Peyer's patch (tissue), 4 donors: ENCODE results near the gene ATG4B.

Experiments used
- POLR2A ChIP-seq, 2 donors: fragments of 450-650 bp; IDR thresholded peaks; one replicate each; pipeline ENCODE4 v1.5.1; 2017; ENCODE audit warnings: antibody characterized with exemption in 2 of 2, mild to moderate bottlenecking in 2 of 2, moderate library complexity in 2 of 2
- TF ChIP-seq, protein P1 (sequence below), 6 experiments: fragments of 450-650 bp in 4 of 6; fragments of 200-600 bp in 2 of 6; sonication (generic) in 1 of 6; IDR thresholded peaks; one replicate each; pipeline ENCODE4 v1.5.1; 2017 to 2019; ENCODE audit warnings: antibody characterized with exemption in 6 of 6, mild to moderate bottlenecking in 3 of 6, moderate library complexity in 1 of 6

DNA sequence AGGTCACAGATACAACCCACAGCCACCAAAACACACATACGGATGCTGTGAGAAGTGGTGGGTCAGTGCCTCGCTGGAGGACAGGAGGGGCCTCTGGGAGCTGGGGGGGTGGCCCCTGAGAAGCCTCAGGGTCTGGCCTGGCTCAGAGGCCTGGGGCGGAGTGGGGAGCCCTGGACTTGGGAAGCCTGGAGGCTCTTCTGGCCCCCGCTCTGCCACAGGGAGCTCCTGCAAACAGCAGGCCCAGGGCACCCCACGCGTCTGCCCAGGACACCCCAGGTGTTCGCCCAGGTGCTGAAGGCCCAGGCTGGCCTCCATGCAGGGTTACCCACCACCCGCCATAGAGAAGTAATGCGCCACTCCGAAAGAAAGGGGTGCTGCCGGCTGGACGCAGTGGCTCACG, 26.4 kb upstream of the ATG4B start:
- TF ChIP-seq, protein P1, sequence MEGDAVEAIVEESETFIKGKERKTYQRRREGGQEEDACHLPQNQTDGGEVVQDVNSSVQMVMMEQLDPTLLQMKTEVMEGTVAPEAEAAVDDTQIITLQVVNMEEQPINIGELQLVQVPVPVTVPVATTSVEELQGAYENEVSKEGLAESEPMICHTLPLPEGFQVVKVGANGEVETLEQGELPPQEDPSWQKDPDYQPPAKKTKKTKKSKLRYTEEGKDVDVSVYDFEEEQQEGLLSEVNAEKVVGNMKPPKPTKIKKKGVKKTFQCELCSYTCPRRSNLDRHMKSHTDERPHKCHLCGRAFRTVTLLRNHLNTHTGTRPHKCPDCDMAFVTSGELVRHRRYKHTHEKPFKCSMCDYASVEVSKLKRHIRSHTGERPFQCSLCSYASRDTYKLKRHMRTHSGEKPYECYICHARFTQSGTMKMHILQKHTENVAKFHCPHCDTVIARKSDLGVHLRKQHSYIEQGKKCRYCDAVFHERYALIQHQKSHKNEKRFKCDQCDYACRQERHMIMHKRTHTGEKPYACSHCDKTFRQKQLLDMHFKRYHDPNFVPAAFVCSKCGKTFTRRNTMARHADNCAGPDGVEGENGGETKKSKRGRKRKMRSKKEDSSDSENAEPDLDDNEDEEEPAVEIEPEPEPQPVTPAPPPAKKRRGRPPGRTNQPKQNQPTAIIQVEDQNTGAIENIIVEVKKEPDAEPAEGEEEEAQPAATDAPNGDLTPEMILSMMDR (IDR thresholded peaks at IDR 0.05), result no peak
- no peak for TF ChIP-seq POLR2A (IDR thresholded peaks at IDR 0.05)
